ENCODE measurements around the gene TANC1.

TANC1 gene

DNA sequence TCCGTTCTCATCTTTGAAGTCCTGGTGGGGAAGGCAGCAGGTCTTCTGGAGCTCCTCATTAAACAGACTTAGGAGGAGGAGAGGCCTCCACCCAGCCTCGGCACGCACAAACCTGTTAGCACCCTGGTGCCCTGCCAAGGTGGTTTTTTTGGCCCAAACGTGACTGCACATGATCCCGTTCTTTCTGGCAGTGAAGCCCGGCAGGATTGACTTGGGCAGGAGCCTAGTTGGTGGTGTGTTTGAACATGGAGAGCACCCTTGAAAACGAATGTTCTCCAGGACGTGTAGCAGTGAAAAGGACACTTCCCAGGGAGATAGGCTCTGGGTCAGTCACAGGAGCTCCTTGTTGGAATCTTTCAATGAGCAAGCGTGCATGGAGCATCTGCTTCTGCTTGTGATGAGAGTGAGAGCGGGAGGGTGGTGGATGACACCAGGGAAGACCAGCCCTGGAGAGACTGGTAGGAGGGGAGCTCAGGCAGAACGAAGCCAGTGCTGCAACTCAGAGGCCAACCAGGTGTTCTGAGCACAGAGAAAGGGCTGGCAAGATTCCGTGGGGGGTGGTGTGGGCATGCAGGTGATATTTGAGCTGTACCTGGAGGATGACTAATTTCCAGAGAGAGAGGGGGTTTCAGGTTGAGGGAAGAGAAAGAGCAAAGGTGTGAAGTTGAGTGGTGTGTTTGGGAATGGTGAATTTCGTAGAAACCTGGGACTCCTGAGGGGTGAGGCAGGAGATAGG is 73.8 kb downstream of the TANC1 start:
- TF ChIP-seq TAF1 (IDR thresholded peaks at IDR 0.05; ENCODE audit: borderline replicate concordance, insufficient read depth, low read length) = no peak
- TF ChIP-seq SIN3A (IDR thresholded peaks at IDR 0.05; ENCODE audit: borderline replicate concordance, insufficient read depth, low read length) = no peak
- TF ChIP-seq POLR2AphosphoS5 (IDR thresholded peaks at IDR 0.05; ENCODE audit: low read depth, low read length) = no peak
- no peak for TF ChIP-seq FOXP2 (optimal IDR thresholded peaks at IDR 0.05; ENCODE audit: borderline replicate concordance, extremely low read depth, extremely low read length, insufficient read depth)
- TF ChIP-seq, protein P1, sequence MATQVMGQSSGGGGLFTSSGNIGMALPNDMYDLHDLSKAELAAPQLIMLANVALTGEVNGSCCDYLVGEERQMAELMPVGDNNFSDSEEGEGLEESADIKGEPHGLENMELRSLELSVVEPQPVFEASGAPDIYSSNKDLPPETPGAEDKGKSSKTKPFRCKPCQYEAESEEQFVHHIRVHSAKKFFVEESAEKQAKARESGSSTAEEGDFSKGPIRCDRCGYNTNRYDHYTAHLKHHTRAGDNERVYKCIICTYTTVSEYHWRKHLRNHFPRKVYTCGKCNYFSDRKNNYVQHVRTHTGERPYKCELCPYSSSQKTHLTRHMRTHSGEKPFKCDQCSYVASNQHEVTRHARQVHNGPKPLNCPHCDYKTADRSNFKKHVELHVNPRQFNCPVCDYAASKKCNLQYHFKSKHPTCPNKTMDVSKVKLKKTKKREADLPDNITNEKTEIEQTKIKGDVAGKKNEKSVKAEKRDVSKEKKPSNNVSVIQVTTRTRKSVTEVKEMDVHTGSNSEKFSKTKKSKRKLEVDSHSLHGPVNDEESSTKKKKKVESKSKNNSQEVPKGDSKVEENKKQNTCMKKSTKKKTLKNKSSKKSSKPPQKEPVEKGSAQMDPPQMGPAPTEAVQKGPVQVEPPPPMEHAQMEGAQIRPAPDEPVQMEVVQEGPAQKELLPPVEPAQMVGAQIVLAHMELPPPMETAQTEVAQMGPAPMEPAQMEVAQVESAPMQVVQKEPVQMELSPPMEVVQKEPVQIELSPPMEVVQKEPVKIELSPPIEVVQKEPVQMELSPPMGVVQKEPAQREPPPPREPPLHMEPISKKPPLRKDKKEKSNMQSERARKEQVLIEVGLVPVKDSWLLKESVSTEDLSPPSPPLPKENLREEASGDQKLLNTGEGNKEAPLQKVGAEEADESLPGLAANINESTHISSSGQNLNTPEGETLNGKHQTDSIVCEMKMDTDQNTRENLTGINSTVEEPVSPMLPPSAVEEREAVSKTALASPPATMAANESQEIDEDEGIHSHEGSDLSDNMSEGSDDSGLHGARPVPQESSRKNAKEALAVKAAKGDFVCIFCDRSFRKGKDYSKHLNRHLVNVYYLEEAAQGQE (IDR thresholded peaks at IDR 0.05; ENCODE audit: insufficient read depth in 1 of 2, low read depth in 2 of 2, low read length in 2 of 2) = no peak

DNA sequence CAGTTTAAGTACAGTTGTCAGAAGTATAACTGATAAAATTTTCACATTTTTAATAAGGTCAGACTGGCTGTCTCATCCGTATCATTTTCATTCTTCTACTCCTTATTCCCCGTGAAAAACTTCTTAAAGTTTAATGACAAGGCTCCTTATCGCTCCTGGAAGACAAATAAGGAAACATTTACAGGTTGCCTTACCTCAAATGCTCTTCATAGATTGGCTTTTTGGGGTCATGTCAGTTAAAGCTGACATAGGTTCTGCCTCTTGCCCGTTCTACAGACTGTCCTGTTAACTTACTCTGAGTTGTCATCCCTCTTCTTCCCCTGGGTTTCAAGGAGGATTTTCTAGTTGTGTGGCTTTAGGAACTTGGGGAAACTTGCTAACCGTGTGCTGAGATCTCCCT is 75.3 kb downstream of the TANC1 start:
- TF ChIP-seq TAF1 (IDR thresholded peaks at IDR 0.05; ENCODE audit: borderline replicate concordance, insufficient read depth, low read length) = no peak
- no peak for TF ChIP-seq FOXP2 (optimal IDR thresholded peaks at IDR 0.05; ENCODE audit: borderline replicate concordance, extremely low read depth, extremely low read length, insufficient read depth)
- TF ChIP-seq POLR2AphosphoS5 (IDR thresholded peaks at IDR 0.05; ENCODE audit: low read depth, low read length) = no peak
- TF ChIP-seq, protein P1 (IDR thresholded peaks at IDR 0.05; ENCODE audit: insufficient read depth in 1 of 2, low read depth in 2 of 2, low read length in 2 of 2) = no peak
- TF ChIP-seq SIN3A (IDR thresholded peaks at IDR 0.05; ENCODE audit: borderline replicate concordance, insufficient read depth, low read length) = no peak

DNA sequence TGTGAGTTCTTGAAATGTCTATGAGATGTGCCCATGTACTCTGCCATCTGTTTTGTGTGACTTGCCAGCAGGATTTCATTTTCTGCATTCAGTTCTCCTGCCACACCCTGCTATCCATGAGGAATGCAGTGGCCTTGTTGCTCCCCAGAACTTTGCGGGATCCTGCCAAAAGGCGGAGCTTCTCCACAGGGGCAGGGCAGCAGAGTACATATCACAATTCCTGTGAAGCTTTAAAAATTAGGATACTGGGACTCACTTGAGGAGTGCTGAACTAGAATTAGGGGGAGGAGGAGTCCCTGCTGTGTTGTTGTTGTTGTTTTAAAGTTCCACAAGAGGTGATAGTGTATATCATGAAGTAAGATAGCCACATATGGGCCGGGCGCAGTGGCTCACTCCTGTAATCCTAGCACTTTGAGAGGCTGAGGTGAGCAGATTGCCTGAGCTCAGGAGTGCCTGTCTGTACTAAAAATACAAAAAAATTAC is 76.4 kb downstream of the TANC1 start:
- TF ChIP-seq FOXP2 (optimal IDR thresholded peaks at IDR 0.05; ENCODE audit: borderline replicate concordance, extremely low read depth, extremely low read length, insufficient read depth) = no peak
- TF ChIP-seq TAF1 (IDR thresholded peaks at IDR 0.05; ENCODE audit: borderline replicate concordance, insufficient read depth, low read length) = no peak
- no peak for TF ChIP-seq SIN3A (IDR thresholded peaks at IDR 0.05; ENCODE audit: borderline replicate concordance, insufficient read depth, low read length)
- TF ChIP-seq POLR2AphosphoS5 (IDR thresholded peaks at IDR 0.05; ENCODE audit: low read depth, low read length) = no peak
- TF ChIP-seq, protein P1 (IDR thresholded peaks at IDR 0.05; ENCODE audit: insufficient read depth in 1 of 2, low read depth in 2 of 2, low read length in 2 of 2) = no peak

DNA sequence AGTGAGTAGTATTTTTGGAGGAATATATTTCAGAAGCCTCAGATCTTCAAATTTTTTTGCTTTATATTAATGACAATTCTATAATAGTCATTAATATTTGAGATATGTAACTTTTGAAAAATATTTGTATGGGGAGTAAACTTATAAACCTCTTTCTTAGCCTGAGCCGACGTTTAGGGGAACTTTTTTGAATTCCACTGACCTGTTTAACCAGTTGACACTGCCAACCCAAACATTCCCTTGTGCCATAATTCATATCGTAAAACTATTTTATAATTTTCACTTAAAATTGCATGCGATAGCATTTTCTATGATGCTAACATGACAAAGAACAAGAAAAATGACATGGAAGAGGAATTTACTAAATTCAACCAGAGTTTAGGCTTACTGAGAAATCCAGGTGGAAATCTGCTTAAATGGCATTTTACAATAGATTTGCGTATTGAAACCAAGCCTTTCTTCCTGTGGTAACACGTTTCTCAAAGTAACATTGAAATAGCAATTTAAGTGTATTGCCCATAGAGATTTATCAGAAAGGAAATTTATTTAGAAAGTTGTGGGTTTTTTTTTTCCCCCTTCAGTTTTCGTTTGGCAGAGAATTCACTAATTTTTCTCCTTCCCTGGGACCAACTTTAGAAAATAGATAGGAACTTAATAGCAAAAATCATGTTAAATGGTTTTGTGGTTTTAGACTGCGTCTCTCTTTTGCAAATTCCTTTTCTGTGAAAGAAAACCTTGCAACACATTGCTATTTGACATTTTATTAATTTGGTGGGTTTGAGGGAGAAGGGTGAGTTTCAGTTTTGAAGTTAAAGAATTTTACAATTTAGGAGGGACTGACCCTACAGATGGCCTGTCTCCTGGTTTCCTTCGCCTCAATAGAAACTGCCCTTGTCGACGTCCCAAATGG is 77.4 kb downstream of the TANC1 start:
- TF ChIP-seq, protein P1 (IDR thresholded peaks at IDR 0.05; ENCODE audit: insufficient read depth in 1 of 2, low read depth in 2 of 2, low read length in 2 of 2) = no peak
- TF ChIP-seq FOXP2 (optimal IDR thresholded peaks at IDR 0.05; ENCODE audit: borderline replicate concordance, extremely low read depth, extremely low read length, insufficient read depth) (no peak), POLR2AphosphoS5 (IDR thresholded peaks at IDR 0.05; ENCODE audit: low read depth, low read length) (no peak), TAF1 (IDR thresholded peaks at IDR 0.05; ENCODE audit: borderline replicate concordance, insufficient read depth, low read length) (no peak), SIN3A (IDR thresholded peaks at IDR 0.05; ENCODE audit: borderline replicate concordance, insufficient read depth, low read length) (no peak)

Data from PFSK-1 (cell line).